Natural killer cell (primary cell): ENCODE data around the gene ZNF425. TPM values are rescaled to one million over a fixed set of nuclear protein-coding genes. Genes with fewer than 3 reads are reported as not detected.

Experiments used
- ATAC-seq, 3 donors: fragments of 150-1000 bp in 2 of 3; fragments of 200-7000 bp in 1 of 3; cut with Tn5 transposase; 1 replicate in 1 of 3; 2 replicates in 2 of 3; pipeline ENCODE4 v1.10.0; 2021; ENCODE audit warnings: mild to moderate bottlenecking in 2 of 3, moderate library complexity in 2 of 3
- DNase-seq, 2 donors: peaks; one replicate each; pipeline versions ENCODE4 v3.0.0 to v3.0.0-alpha.2; 2013 to 2021; ENCODE audit warnings: mixed read lengths in 1 of 2
- H3K27ac ChIP-seq: one replicate; pipeline ENCODE4 v1.5.1; 2013; ENCODE audit warnings: mild to moderate bottlenecking, low read length
- H3K27me3 ChIP-seq: one replicate; pipeline ENCODE4 v1.6.1; 2013; ENCODE audit warnings: low read length; ENCODE audit not compliant: control insufficient read depth, insufficient read depth
- H3K36me3 ChIP-seq: one replicate; pipeline ENCODE4 v1.6.1; 2013; ENCODE audit warnings: low read length; ENCODE audit not compliant: control insufficient read depth, insufficient read depth
- H3K4me1 ChIP-seq: one replicate; pipeline ENCODE4 v1.6.1; 2013; ENCODE audit warnings: low read length; ENCODE audit not compliant: control insufficient read depth, insufficient read depth
- H3K4me3 ChIP-seq: one replicate; pipeline ENCODE4 v1.5.1; 2013; ENCODE audit warnings: low read length
- H3K9me3 ChIP-seq: one replicate; pipeline ENCODE4 v1.6.1; 2013; ENCODE audit warnings: low read length; ENCODE audit not compliant: control insufficient read depth, insufficient read depth
- H3K27ac Mint-ChIP-seq, 2 donors: one replicate each; pipeline ENCODE4 v1.8.0; 2022; ENCODE audit warnings: mild to moderate bottlenecking in 2 of 2, mixed read lengths in 2 of 2, moderate library complexity in 1 of 2
- H3K27me3 Mint-ChIP-seq, 2 donors: one replicate each; pipeline ENCODE4 v1.8.0; 2022; ENCODE audit warnings: low read depth in 2 of 2, mixed read lengths in 2 of 2
- H3K36me3 Mint-ChIP-seq: one replicate; pipeline ENCODE4 v1.8.0; 2022; ENCODE audit warnings: mixed read lengths
- H3K4me1 Mint-ChIP-seq, 2 donors: one replicate each; pipeline ENCODE4 v1.8.0; 2022; ENCODE audit warnings: mixed read lengths in 2 of 2
- H3K4me3 Mint-ChIP-seq: one replicate; pipeline ENCODE4 v1.8.0; 2022; ENCODE audit warnings: mild to moderate bottlenecking, moderate library complexity, mixed read lengths
- H3K9me3 Mint-ChIP-seq, 2 donors: one replicate each; pipeline ENCODE4 v1.8.0; 2022; ENCODE audit warnings: mixed read lengths in 2 of 2
- CTCF ChIP-seq: fragments of 200-600 bp; IDR thresholded peaks from one replicate; pipeline ENCODE4 v1.8.0; 2022; ENCODE audit warnings: antibody characterized with exemption
- WGBS: methylation state at CpG from one replicate; pipeline ENCODE4 v1.1.7; 2013; ENCODE audit warnings: missing lambda C conversion rate; ENCODE audit not compliant: insufficient coverage; 5-methylcytosine and 5-hydroxymethylcytosine counted together
- intact Hi-C: fragments of 100-400 bp; cut with micrococcal nuclease; formaldehyde crosslinking; loops from one replicate; pipeline ENCODE4 v1.14.2; 2022
- total RNA-seq, 4 donors: library from RNA; stranded (reverse); fragments of 120-200 nt in 1 of 4; gene quantifications; one replicate each; pipeline versions ENCODE4 v1.2.3 to v1.2.4, GENCODE V29; 2013 to 2022

ZNF425 gene
- total RNA-seq, 3 donors from 2014 or later (not counting 1 experiment from before 2014, with no cell fraction given), result 1.2 to 1.7 (median 1.4) TPM

DNA sequence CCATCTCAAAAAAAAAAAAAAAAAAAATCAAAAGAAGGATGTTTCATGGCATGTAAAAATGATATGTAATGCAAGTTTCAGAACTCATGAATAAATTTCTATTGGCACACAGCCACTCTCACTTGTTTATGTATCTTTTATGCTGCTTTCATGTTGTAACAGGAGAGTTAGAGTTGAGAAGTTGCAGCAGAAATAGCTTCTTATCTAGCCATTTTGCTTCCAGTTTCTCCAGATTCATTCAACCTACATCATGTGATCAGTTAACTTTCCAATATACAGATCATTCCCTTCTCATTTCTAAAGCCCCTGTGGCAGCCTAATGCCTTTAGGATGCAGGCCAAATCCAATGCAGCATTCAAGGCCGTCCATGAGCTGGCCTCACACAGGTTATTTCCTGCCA, 66.0 kb downstream of the ZNF425 start:
- H3K27ac Mint-ChIP-seq, result no peak overlapping the region
- WGBS, result 81% methylated on average over 1 of the region's 1 CpG

GRCh38 chr7:149053885-149054284, 72.2 kb downstream of the ZNF425 start:
- H3K27me3 Mint-ChIP-seq, result peaks cover 0 to 7% of the 10 kb centered on the region in 2 donors
- 98% methylated on average over 8 of the region's 8 CpGs for WGBS
- H3K9me3 Mint-ChIP-seq, result no peaks in the 10 kb centered on the region
- DNase-seq (no peak), ATAC-seq (no peak)
- Histone ChIP-seq H3K27me3 (no peaks in the 10 kb centered on the region), H3K4me3 (no peak overlapping the region), H3K27ac (no peak overlapping the region), H3K36me3 (no peaks in the 10 kb centered on the region), H3K4me1 (no peaks in the 10 kb centered on the region), H3K9me3 (no peaks in the 10 kb centered on the region)
- no peak for TF ChIP-seq CTCF
- intact Hi-C loops, result no loop called here
- no peaks in the 10 kb centered on the region for H3K4me1 Mint-ChIP-seq
- no peaks in the 10 kb centered on the region for H3K36me3 Mint-ChIP-seq
- H3K4me3 Mint-ChIP-seq, result no peak overlapping the region
- no peak overlapping the region for H3K27ac Mint-ChIP-seq

More for the DNA sequence above, 66.0 kb downstream of the ZNF425 start:
- no peak for TF ChIP-seq CTCF
- Histone ChIP-seq H3K27me3 (no peaks in the 10 kb centered on the region), H3K36me3 (no peaks in the 10 kb centered on the region), H3K4me3 (no peak overlapping the region), H3K27ac (no peak overlapping the region), H3K9me3 (no peaks in the 10 kb centered on the region), H3K4me1 (peaks cover 8% of the 10 kb centered on the region)
- ATAC-seq, result no peak
- peaks cover 3 to 5% of the 10 kb centered on the region in 2 donors for H3K4me1 Mint-ChIP-seq
- no peaks in the 10 kb centered on the region for H3K9me3 Mint-ChIP-seq
- H3K27me3 Mint-ChIP-seq, result no peaks in the 10 kb centered on the region
- no peak overlapping the region for H3K4me3 Mint-ChIP-seq
- DNase-seq, result no peak
- H3K36me3 Mint-ChIP-seq, result no peaks in the 10 kb centered on the region
- intact Hi-C loops, result no loop called here

GRCh38 chr7:149053384-149053783, 72.7 kb downstream of the ZNF425 start:
- no peak overlapping the region for H3K4me3 Mint-ChIP-seq
- 79% methylated on average over 1 of the region's 1 CpG for WGBS

More at GRCh38 chr7:149053384-149053783, 72.7 kb downstream of the ZNF425 start:
- no peaks in the 10 kb centered on the region for H3K4me1 Mint-ChIP-seq
- no peaks in the 10 kb centered on the region for H3K36me3 Mint-ChIP-seq
- Histone ChIP-seq H3K27me3 (no peaks in the 10 kb centered on the region), H3K4me1 (no peaks in the 10 kb centered on the region), H3K4me3 (no peak overlapping the region), H3K9me3 (no peaks in the 10 kb centered on the region), H3K36me3 (no peaks in the 10 kb centered on the region), H3K27ac (no peak overlapping the region)
- ATAC-seq (no peak), DNase-seq (no peak)
- peaks cover 0 to 7% of the 10 kb centered on the region in 2 donors for H3K27me3 Mint-ChIP-seq
- H3K27ac Mint-ChIP-seq, result no peak overlapping the region
- intact Hi-C loops, result no loop called here
- H3K9me3 Mint-ChIP-seq, result no peaks in the 10 kb centered on the region
- no peak for TF ChIP-seq CTCF

Other genes with a start within 250 kb of the ZNF425 start
- 10 to 100 TPM; 33.4 to 42.7 (median 35.8) TPM for gene EZH2, start 242.0 kb downstream of the ZNF425 start, total RNA-seq
- 10 to 100 TPM; 54.0 to 82.0 (median 62.7) TPM for gene PDIA4, start 97.8 kb downstream of the ZNF425 start, total RNA-seq
- 1 to 10 TPM; 3.2 to 9.1 (median 4.6) TPM for gene ZNF786, start 35.6 kb downstream of the ZNF425 start, total RNA-seq
- 10 to 100 TPM; 14.8 to 18.5 (median 18.5) TPM for gene ZNF398, start 21.1 kb upstream of the ZNF425 start, total RNA-seq
- gene ZNF282, start 69.2 kb upstream of the ZNF425 start, total RNA-seq, result 10 to 100 TPM; 22.2 to 29.9 (median 26.0) TPM
- 10 to 100 TPM; 11.2 to 23.7 (median 17.0) TPM for gene ZNF212, start 113.3 kb upstream of the ZNF425 start, total RNA-seq
- 10 to 100 TPM; 24.0 to 29.8 (median 28.3) TPM for gene ZNF783, start 135.9 kb upstream of the ZNF425 start, total RNA-seq